ENCODE results near the gene PANX1.

- TF ChIP-seq CTCF (IDR thresholded peaks at IDR 0.05) (no peak), REST (IDR thresholded peaks at IDR 0.05; ENCODE audit: low read depth, low read length) (no peak), TCF12 (IDR thresholded peaks at IDR 0.05) (no peak), FOXJ3 (CRISPR knock-in tag; IDR thresholded peaks at IDR 0.05) (no peak), EP300 (IDR thresholded peaks at IDR 0.05; ENCODE audit: borderline replicate concordance in 1 of 2, low read depth in 1 of 2, low read length in 1 of 2) (no peak), YY1 (IDR thresholded peaks at IDR 0.05; ENCODE audit: low read depth) (no peak), USF2 (IDR thresholded peaks at IDR 0.05; ENCODE audit: borderline replicate concordance, low read depth, low read length) (no peak), EZH2phosphoT487 (IDR thresholded peaks at IDR 0.05; ENCODE audit: borderline replicate concordance, low read depth) (no peak), IRF3 (IDR thresholded peaks at IDR 0.05; ENCODE audit: low read depth, low read length) (no peak), RFX5 (IDR thresholded peaks at IDR 0.05; ENCODE audit: low read length) (no peak)
Measured at GRCh38 chr11:94181943-94182342, 53.3 kb downstream of the PANX1 start.
